Parathyroid adenoma (tissue), 2 donors: Measurements from ENCODE around the gene FBN3.
"Not testable (repeated sequence)": the region's sequence is repeated elsewhere in the genome, so short reads cannot be mapped to it uniquely, and the experiment has no call there.

ENCODE experiments used
- H2AFZ ChIP-seq: fragments of 300-600 bp; sonication (generic); one replicate; pipeline ENCODE4 v1.7.0; 2017; ENCODE audit warnings: antibody characterized with exemption, mild to moderate bottlenecking
- H3K27ac ChIP-seq: fragments of 300-600 bp; sonication (generic); one replicate; pipeline ENCODE4 v1.7.0; 2017
- H3K27me3 ChIP-seq: fragments of 300-600 bp; sonication (generic); one replicate; pipeline ENCODE4 v1.7.0; 2017; ENCODE audit warnings: low read length; ENCODE audit not compliant: control insufficient read depth, insufficient read depth
- H3K36me3 ChIP-seq: fragments of 300-600 bp; sonication (generic); one replicate; pipeline ENCODE4 v1.7.0; 2017; ENCODE audit warnings: low read length; ENCODE audit not compliant: control insufficient read depth, insufficient read depth
- H3K4me1 ChIP-seq: fragments of 300-600 bp; sonication (generic); one replicate; pipeline ENCODE4 v1.7.0; 2017; ENCODE audit warnings: control low read depth
- H3K4me2 ChIP-seq: fragments of 300-600 bp; sonication (generic); one replicate; pipeline ENCODE4 v1.7.0; 2017; ENCODE audit warnings: low read length
- H3K4me3 ChIP-seq: fragments of 300-600 bp; sonication (generic); one replicate; pipeline ENCODE4 v1.7.0; 2017; ENCODE audit warnings: low read depth, low read length
- H3K79me2 ChIP-seq: fragments of 300-600 bp; sonication (generic); one replicate; pipeline ENCODE4 v1.7.0; 2017; ENCODE audit warnings: control low read depth
- H3K9ac ChIP-seq: fragments of 300-600 bp; sonication (generic); one replicate; pipeline ENCODE4 v1.7.0; 2017; ENCODE audit warnings: mild to moderate bottlenecking
- H3K9me3 ChIP-seq: fragments of 300-600 bp; sonication (generic); one replicate; pipeline ENCODE4 v1.7.0; 2017; ENCODE audit warnings: low read length; ENCODE audit not compliant: control insufficient read depth
- TF ChIP-seq, protein P1 (sequence below): fragments of 300-600 bp; sonication (generic); IDR thresholded peaks from one replicate; pipeline ENCODE4 v1.7.0; 2017; ENCODE audit warnings: antibody characterized with exemption, mild to moderate bottlenecking
- donor health status: primary hyperparathyroidism.

FBN3 gene

DNA sequence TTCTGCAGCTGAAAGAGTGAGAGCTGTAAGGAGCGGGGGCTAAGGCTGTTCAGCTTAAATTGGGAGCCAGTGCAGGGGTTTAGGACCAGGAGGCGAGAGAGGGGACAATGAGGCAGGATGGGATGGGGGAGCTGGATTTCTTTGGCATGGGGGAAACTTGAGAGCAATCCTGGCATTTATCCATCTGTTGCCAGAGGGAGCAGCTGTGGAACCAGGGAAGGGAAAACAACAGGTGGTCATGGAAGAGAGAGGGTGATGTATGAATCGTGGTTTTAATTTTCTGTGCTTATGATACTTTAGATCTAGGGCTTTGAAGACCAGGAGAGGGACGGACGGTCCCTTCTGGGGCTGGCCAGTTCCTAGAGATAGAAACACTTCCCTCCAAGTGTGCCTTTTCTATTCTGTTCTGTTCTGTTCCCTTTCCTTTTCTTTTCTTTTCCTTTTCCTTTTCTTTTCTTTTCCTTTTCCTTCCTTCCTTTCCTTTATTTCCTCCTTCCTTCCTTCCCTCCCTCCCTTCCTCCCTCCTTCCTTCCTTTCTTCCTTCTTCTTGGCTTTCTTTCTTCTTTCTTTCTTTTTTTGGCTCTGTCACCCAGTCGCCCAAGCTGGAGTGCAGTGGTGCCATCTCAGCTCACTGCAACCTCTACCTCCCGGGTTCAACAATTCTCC lies 112.8 kb downstream of the FBN3 start:
- Histone ChIP-seq H3K27me3 (no peaks in the 10 kb centered on the region), H3K27ac (no peak overlapping the region)

DNA sequence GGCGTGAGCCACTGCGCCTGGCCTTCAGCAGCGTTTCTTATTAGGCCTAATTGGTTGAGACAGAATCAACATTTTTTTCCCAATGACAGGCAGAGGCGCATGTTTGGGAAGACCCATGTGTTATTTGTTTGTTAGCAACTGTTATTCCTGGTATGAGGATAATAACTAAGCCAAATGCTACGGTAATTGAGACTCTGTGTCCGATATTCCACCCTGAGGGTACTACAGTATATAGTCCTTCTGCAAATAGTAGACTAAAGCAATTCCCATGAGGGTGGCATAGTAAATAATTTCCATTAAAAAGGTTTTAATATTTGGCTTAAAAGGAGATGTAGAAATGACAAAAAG lies 115.2 kb downstream of the FBN3 start:
- no peaks in the 10 kb centered on the region for H3K4me1 ChIP-seq
- no peak overlapping the region for H3K4me3 ChIP-seq
- no peaks in the 10 kb centered on the region for H3K36me3 ChIP-seq
- H3K9me3 ChIP-seq: no peaks in the 10 kb centered on the region
- H2AFZ ChIP-seq: no peak overlapping the region
- H3K9ac ChIP-seq: no peak overlapping the region
- no peak overlapping the region for H3K27ac ChIP-seq
- no peaks in the 10 kb centered on the region for H3K79me2 ChIP-seq
- TF ChIP-seq, protein P1, sequence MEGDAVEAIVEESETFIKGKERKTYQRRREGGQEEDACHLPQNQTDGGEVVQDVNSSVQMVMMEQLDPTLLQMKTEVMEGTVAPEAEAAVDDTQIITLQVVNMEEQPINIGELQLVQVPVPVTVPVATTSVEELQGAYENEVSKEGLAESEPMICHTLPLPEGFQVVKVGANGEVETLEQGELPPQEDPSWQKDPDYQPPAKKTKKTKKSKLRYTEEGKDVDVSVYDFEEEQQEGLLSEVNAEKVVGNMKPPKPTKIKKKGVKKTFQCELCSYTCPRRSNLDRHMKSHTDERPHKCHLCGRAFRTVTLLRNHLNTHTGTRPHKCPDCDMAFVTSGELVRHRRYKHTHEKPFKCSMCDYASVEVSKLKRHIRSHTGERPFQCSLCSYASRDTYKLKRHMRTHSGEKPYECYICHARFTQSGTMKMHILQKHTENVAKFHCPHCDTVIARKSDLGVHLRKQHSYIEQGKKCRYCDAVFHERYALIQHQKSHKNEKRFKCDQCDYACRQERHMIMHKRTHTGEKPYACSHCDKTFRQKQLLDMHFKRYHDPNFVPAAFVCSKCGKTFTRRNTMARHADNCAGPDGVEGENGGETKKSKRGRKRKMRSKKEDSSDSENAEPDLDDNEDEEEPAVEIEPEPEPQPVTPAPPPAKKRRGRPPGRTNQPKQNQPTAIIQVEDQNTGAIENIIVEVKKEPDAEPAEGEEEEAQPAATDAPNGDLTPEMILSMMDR: no peak
- H3K27me3 ChIP-seq: no peaks in the 10 kb centered on the region
- H3K4me2 ChIP-seq: no peak overlapping the region

More for the DNA sequence above, 112.8 kb downstream of the FBN3 start:
- TF ChIP-seq, protein P1: no peak
- Histone ChIP-seq H3K4me1 (no peaks in the 10 kb centered on the region), H3K36me3 (no peaks in the 10 kb centered on the region), H3K4me2 (no peak overlapping the region), H3K9ac (no peak overlapping the region), H2AFZ (no peak overlapping the region), H3K4me3 (no peak overlapping the region), H3K79me2 (no peaks in the 10 kb centered on the region), H3K9me3 (no peaks in the 10 kb centered on the region)

DNA sequence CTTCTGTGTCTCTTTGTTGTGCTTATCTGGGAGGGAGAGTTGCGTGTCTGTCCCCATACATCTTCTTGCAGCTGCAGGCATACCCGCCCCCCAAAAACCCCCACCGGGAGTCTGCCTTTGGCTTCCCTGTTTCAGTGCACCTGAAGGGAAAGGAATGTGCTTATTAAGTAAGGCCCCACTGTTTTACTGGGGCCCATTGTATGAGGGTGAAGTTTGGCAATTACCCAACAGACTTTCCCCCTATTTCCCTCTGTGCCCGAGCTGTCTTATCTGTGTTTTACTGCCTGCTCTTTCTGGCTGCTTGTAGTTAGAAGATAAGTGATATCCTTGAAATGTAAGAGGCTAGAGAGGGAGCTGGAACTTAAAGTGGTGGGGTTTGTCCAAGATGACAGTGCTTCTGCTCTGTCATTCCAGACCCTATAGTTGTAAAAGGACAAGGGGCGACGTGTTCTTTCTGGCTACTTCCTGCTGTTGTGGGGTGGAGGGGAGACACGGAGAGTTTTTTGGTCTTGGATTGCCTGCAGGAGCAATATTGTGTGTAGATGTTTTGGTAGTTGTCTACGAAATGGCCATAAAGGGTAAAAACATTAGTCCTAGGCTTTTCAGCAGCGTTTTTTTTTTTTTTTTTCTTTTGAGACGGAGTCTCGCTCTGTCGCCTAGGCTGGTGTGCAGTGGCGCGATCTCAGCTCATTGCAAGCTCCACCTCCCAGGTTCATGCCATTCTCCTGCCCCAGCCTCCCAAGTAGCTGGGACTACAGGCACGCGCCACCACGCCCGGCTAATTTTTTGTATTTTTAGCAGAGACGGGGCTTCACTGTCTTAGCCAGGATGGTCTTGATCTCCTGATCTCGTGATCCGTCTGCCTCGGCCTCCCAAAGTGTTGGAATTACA lies 115.9 kb downstream of the FBN3 start:
- not testable (repeated sequence) for H3K36me3 ChIP-seq, H3K4me1 ChIP-seq, H3K4me3 ChIP-seq, H3K79me2 ChIP-seq, H3K27ac ChIP-seq, H3K9me3 ChIP-seq, H3K9ac ChIP-seq, H3K4me2 ChIP-seq, H2AFZ ChIP-seq, H3K27me3 ChIP-seq

DNA sequence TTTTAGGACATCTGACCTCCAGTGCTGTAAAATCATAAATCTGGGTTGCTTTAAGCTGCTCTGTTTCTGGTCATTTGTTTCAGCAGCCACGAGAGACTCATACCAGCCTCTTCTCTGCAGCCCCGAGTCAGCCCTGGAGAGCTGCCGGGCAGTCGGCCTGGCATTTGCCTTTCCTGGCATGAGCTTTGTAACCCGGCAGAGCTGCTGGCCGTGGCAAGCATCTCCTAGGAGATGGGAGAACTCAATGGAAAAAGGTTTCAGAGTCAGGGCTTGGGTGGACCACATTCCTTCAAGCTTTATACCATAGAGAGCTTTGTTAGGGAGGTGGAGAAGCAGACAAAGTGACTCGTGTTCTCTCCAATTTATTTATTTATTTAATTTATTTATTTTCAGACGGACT lies 118.4 kb downstream of the FBN3 start:
- Histone ChIP-seq H3K4me3 (no peak overlapping the region), H3K4me1 (no peaks in the 10 kb centered on the region), H2AFZ (no peak overlapping the region), H3K36me3 (no peaks in the 10 kb centered on the region), H3K27ac (no peak overlapping the region), H3K4me2 (no peak overlapping the region), H3K9ac (no peak overlapping the region), H3K79me2 (no peaks in the 10 kb centered on the region), H3K9me3 (no peaks in the 10 kb centered on the region), H3K27me3 (no peaks in the 10 kb centered on the region)
- TF ChIP-seq, protein P1: no peak

DNA sequence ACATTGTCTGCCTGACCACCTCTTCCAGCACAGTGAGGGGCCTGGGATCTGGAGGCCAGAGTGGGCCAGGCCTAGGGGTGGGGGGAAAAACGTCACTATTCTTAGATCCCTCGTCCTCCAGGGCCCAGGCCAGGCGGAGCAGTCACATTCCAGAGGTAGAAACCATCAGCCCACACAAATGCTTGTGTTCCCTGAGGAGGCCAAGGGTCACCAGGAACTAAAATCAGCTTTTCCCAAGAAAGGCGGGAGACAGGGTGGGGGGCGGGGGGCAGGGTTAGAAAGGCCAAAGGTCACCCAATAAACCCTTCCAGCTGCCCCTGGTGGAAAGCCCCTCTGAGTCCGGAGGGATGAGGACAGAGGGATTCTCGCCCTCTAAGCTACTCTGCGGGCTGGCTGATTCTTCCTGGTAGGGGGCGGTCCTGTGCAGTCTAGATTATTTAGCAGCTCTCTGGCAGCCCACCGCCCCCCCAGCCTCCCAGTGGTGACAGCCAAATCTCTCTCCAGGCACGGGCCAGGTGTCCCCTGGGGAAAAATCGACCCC lies 120.4 kb downstream of the FBN3 start:
- Histone ChIP-seq H3K79me2 (no peaks in the 10 kb centered on the region), H3K9ac (no peak overlapping the region), H3K27me3 (no peaks in the 10 kb centered on the region), H3K4me1 (no peaks in the 10 kb centered on the region), H2AFZ (no peak overlapping the region), H3K36me3 (no peaks in the 10 kb centered on the region), H3K27ac (no peak overlapping the region), H3K4me3 (no peak overlapping the region), H3K4me2 (no peak overlapping the region), H3K9me3 (no peaks in the 10 kb centered on the region)
- TF ChIP-seq, protein P1: no peak
